Measurements from ENCODE around the gene TMEM179. TPM values are rescaled to one million over a fixed set of nuclear protein-coding genes. Genes with fewer than 3 reads are reported as not detected.
"Not testable (repeated sequence)": the region's sequence is repeated elsewhere in the genome, so short reads cannot be mapped to it uniquely, and the experiment has no call there.

TMEM179 gene
- total RNA-seq, 2 donors from 2014 or later, result not detected

DNA sequence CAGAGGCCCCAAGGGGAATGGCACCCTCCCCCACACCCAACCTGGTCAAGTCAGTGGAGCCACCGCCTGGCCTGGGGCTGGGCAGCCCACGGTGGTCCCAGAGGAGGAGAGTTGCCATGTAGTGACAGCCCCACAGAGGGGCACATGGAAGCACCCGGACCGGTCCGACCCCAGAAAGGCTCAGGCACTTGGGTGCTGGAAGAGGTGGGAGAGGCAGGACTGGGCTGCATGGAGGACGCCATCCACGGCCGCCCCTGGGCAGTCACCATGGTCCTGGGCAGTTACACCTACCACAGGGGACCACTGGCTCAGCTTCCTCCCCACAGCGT, 37.9 kb upstream of the TMEM179 start:
- Mint-ChIP-seq H3K4me3 (no peak overlapping the region), H3K36me3 (ENCODE audit: low read depth) (no peaks in the 10 kb centered on the region), H3K27me3 (peaks cover 23% of the 10 kb centered on the region), H3K4me1 (peaks cover 7% of the 10 kb centered on the region), H3K27ac (no peak overlapping the region)
- DNase-seq (no peak), ATAC-seq (no peak)
- no peaks in the 10 kb centered on the region for H3K9me3 ChIP-seq (ENCODE audit: control insufficient read depth, low read length, poor library complexity, severe bottlenecking)

DNA sequence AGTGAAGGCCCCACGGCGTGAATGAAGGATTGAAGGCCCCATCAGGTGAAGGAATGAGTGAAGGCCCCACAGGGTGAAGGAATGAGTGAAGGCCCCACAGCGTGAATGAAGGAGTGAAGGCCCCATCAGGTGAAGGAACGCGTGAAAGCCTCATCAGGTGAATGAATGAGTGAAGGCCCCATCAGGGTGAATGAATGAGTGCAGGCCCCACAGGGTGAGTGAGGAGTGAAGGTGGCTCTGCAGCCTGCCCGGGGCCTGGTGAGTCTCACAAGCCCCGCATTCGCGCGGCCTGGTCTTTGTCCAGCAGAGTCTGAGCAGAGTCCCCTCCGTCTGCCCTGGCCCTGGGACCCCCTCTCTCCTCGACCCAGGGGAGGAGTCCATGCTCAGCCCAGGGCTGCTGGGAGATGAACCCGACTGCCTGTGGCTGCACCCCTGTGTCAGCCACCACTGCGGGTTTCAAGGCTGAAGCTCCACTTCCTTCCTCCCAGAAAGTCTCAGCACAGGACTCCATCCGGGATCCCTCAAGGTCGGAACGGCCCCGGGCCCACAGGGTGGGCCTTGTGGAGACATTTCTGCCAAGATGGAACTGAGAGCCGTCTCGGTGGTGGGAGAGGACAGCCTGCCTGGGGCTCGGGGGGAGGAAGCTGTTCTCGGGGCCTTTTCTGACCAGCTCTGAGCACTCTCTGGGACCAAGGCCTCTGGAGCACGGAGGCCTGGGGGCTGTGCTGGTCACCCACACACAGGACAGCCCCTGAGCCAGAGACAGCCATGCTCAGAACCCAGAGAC, 37.4 kb upstream of the TMEM179 start:
- no peaks in the 10 kb centered on the region for H3K9me3 ChIP-seq (ENCODE audit: control insufficient read depth, low read length, poor library complexity, severe bottlenecking)
- DNase-seq, result no peak
- no peaks in the 10 kb centered on the region for H3K36me3 Mint-ChIP-seq (ENCODE audit: low read depth)
- peaks cover 7% of the 10 kb centered on the region for H3K4me1 Mint-ChIP-seq
- H3K27ac Mint-ChIP-seq, result no peak overlapping the region
- no peak overlapping the region for H3K4me3 Mint-ChIP-seq
- H3K27me3 Mint-ChIP-seq, result peaks cover 23% of the 10 kb centered on the region
- no peak for ATAC-seq

DNA sequence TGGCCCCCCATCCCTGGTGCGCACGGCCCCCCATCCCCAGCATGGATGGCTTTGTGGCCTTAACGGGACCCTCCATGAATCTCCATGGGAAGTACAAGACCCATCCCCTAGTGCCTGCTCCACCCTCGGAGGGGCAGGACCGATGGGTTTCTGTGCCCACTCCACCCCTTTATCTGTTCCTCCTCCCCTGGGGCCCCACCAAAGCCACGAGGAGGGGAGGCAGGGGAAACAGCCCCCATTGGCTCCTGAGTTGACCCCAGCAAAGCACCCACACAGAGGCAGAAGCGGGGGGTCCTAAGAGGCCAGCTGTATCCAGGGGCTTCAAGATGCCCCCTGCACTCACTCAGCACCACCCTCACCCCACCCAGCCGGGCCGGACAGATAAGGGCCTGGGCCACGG, 36.1 kb upstream of the TMEM179 start:
- Mint-ChIP-seq H3K36me3 (ENCODE audit: low read depth) (no peaks in the 10 kb centered on the region), H3K4me3 (no peak overlapping the region), H3K27me3 (peaks cover 23% of the 10 kb centered on the region), H3K4me1 (peaks cover 7% of the 10 kb centered on the region), H3K27ac (no peak overlapping the region)
- H3K9me3 ChIP-seq (ENCODE audit: control insufficient read depth, low read length, poor library complexity, severe bottlenecking), result no peaks in the 10 kb centered on the region
- ATAC-seq, result no peak
- no peak for DNase-seq

DNA sequence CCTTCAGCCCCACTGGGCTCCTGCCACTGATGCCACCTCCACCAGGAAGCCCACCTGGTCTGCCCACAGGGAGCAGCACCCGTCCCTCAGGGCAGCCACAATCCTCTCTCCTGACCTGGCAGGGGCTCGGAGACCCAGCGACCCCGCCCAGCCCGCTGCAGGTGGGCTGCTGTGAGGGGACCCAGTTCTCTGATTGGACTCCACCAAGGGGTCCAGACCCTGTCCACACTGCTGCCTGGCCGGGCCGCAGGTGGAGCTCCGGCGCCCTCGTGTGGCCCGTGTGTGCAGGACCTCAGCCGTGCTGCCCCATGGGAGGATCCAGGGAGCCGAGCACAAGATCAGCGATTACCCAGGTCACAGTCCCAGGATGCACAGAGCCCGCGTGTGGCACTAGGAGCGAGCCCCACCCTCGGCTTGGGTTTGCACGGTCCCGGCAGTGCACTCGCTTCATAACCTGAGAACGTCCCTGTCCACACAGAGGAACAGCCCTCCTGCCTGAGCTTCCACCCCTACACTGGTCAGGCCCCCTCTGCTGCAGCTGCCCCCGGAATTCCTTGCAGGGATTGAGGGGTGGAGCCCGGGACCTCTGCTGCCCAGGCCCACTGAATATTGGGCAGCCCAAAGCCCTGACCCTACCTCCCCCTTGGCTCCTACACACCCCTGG, 35.4 kb upstream of the TMEM179 start:
- Mint-ChIP-seq H3K27ac (no peak overlapping the region), H3K36me3 (ENCODE audit: low read depth) (no peaks in the 10 kb centered on the region), H3K27me3 (peaks cover 23% of the 10 kb centered on the region), H3K4me3 (no peak overlapping the region), H3K4me1 (peaks cover 7% of the 10 kb centered on the region)
- DNase-seq (peak in 2 of 3 donors; percentile 24 to 41), ATAC-seq (peak; percentile 64)
- H3K9me3 ChIP-seq (ENCODE audit: control insufficient read depth, low read length, poor library complexity, severe bottlenecking), result no peaks in the 10 kb centered on the region

DNA sequence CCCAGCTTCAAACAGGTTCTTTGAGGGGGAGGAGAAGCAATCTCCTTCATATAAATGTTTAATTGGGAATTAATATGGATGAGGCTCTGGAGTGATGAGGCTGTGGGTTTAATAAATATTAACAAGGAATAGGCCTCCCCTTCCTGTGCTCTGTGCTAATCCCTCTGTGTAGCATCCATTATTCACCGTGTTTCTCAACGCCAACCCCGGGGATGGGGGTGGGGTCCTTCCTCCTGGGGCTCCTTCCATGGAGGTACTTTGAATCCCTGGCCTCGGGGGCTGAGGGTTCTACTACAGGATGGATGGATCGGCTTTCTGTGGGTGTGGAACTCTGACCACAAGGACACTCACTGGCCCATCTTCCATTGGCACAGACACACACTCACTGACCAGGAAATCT, 34.9 kb upstream of the TMEM179 start:
- H3K27me3 Mint-ChIP-seq, result peaks cover 23% of the 10 kb centered on the region
- no peak overlapping the region for H3K27ac Mint-ChIP-seq
- H3K4me1 Mint-ChIP-seq, result peaks cover 7% of the 10 kb centered on the region
- DNase-seq, result no peak
- no peaks in the 10 kb centered on the region for H3K9me3 ChIP-seq (ENCODE audit: control insufficient read depth, low read length, poor library complexity, severe bottlenecking)
- H3K4me3 Mint-ChIP-seq, result no peak overlapping the region
- H3K36me3 Mint-ChIP-seq (ENCODE audit: low read depth), result no peaks in the 10 kb centered on the region
- ATAC-seq, result no peak

DNA sequence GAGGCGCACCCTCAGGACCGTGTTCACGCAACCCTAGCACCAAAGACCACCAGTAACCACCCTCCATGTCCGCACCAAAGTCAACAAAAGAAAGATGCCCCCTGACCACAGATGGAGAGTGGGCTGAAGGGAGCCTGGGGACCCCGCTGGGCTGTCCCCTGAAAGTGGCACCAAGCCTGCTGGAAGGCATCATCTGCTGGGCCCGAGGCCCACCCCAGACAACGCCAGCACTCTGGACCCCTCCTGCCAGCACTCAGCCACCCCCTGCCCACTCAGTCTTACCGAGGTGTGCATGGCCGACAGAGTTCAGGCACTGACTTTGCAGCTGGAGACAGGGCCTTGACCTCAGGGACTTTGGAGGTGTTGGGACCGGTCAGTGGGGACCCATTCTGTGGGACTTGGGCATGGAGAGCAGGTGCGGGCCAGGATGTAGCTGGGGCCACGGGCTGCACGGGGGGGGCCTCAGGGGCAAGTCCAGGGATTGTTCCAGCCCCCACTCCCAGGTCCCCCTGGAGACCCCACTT, 34.4 kb upstream of the TMEM179 start:
- DNase-seq (no peak), ATAC-seq (no peak)
- Mint-ChIP-seq H3K4me1 (peaks cover 7% of the 10 kb centered on the region), H3K27ac (no peak overlapping the region), H3K36me3 (ENCODE audit: low read depth) (no peaks in the 10 kb centered on the region), H3K27me3 (peaks cover 23% of the 10 kb centered on the region), H3K4me3 (no peak overlapping the region)
- H3K9me3 ChIP-seq (ENCODE audit: control insufficient read depth, low read length, poor library complexity, severe bottlenecking), result no peaks in the 10 kb centered on the region

DNA sequence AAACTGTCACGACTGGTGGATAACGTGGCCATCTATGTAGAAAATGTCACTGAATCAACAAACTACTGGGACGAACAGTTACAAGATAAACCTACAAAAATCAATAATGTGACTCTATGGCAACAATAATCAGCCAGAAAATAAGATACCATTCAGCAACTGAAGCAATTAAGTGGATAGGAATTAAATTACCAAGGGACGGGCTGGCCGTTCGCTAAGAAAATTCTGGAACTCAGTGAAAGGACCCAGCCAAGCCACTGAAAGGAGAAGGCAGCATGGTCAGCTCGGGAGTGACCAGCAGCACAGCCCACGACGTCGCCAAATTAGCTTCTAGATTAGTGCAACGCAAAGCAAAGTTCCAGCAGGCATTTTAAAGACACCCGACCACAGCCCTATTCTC, 33.6 kb upstream of the TMEM179 start:
- Mint-ChIP-seq H3K27ac (no peak overlapping the region), H3K27me3 (peaks cover 23% of the 10 kb centered on the region), H3K4me3 (no peak overlapping the region), H3K4me1 (peaks cover 7% of the 10 kb centered on the region), H3K36me3 (ENCODE audit: low read depth) (no peaks in the 10 kb centered on the region)
- no peak for ATAC-seq
- DNase-seq, result no peak
- H3K9me3 ChIP-seq (ENCODE audit: control insufficient read depth, low read length, poor library complexity, severe bottlenecking), result no peaks in the 10 kb centered on the region

DNA sequence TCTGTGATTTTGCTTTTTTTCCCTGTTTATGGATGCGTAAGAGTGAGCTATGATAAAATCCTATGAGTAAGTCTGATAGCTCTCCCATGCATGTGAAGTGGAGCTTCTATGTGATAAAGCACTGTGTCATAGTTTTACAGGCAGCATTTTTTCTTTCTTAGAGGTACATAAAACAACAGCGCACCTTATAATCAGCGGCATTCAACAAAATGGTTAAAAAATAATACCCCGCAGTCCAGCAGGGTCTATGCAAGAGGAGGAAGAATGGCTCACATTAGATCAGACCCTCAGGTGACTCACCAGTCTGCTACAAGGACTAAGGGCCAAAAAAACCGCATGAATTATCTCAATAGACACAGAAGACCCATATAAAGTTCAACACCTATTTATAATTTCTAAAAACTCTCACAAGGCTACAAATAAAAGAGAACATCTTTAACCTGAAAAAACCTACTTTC, 33.0 kb upstream of the TMEM179 start:
- H3K9me3 ChIP-seq (ENCODE audit: control insufficient read depth, low read length, poor library complexity, severe bottlenecking), result no peaks in the 10 kb centered on the region
- ATAC-seq, result no peak
- peaks cover 5% of the 10 kb centered on the region for H3K4me1 Mint-ChIP-seq
- H3K4me3 Mint-ChIP-seq, result no peak overlapping the region
- no peak overlapping the region for H3K27ac Mint-ChIP-seq
- H3K27me3 Mint-ChIP-seq, result peaks cover 23% of the 10 kb centered on the region
- H3K36me3 Mint-ChIP-seq (ENCODE audit: low read depth), result no peaks in the 10 kb centered on the region
- DNase-seq, result no peak

DNA sequence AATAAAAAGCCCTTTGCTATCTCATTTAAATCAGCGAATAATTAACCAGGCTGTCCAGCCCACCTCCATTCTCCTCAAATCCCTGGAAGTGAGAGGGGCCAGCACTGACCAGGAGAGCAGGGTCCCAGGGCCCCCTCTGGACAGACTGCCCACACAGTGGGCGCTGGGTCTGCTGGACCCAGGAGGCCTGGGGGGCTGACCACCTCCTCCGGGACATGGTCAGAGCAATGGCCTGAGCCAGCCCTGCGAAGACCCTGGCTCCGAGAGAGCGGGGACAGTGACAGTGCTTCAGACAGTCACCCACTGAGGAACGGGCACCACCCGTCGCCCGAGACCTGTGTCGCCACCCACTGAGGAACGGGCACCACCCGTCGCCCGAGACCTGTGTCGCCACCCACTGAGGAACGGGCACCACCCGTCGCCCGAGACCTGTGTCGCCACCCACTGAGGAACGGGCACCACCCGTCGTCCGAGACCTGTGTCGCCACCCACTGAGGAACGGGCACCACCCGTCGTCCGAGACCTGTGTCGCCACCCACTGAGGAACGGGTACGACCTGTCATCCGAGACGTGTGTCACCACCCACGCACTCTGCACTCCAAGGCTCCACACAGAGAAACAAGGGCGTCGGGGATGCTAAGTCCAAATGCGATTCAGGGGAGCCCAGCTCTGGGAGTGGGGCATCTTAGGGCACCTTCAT, 32.4 kb upstream of the TMEM179 start:
- H3K9me3 ChIP-seq (ENCODE audit: control insufficient read depth, low read length, poor library complexity, severe bottlenecking); H3K4me3 Mint-ChIP-seq; H3K4me1 Mint-ChIP-seq; ATAC-seq; H3K27ac Mint-ChIP-seq; DNase-seq; H3K36me3 Mint-ChIP-seq (ENCODE audit: low read depth): not testable (repeated sequence)
- peaks cover 23% of the 10 kb centered on the region for H3K27me3 Mint-ChIP-seq

DNA sequence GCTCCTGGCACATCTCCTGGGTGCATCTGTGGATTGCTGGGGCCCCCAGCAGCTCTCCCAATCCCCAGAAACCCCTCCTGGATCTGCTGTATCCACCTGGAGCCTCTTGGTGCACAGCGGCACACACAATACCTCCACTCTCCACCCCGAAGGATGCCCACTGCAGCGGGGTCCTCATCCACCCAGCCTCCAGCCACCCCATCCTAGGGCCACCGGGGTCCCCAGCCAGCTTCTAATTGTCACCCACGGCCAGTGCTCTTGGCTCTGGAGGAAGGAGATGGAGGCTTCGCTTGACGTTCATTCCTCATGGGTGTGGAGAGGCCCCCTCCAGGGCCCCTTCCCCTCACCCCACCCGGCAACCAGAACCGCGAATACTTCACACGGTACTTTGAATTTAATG, 31.6 kb upstream of the TMEM179 start:
- DNase-seq (no peak), ATAC-seq (no peak)
- Mint-ChIP-seq H3K36me3 (ENCODE audit: low read depth) (no peaks in the 10 kb centered on the region), H3K27ac (no peak overlapping the region), H3K27me3 (peaks cover 23% of the 10 kb centered on the region), H3K4me1 (peaks cover 2% of the 10 kb centered on the region), H3K4me3 (no peak overlapping the region)
- H3K9me3 ChIP-seq (ENCODE audit: control insufficient read depth, low read length, poor library complexity, severe bottlenecking), result no peaks in the 10 kb centered on the region

DNA sequence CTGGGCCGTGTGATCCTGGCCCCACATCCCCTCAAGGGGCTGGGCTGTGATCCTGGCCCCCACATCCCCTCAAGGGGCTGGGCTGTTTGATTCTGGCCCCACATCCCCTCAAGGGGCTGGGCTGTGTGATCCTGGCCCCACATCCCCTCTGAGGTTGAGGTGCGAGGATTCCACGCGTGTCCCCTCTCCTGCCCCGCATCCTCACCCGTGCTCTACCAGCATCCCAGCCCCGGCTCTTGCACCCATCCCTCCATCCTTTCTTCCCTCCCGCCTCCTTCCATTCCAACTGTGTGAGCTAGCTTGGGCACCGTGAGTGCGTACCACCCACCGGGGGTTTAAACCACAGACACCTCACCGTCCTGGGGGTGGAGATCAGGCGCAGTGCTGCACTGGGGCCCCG, 31.1 kb upstream of the TMEM179 start:
- Mint-ChIP-seq H3K36me3 (ENCODE audit: low read depth) (no peaks in the 10 kb centered on the region), H3K4me1 (peaks cover 2% of the 10 kb centered on the region), H3K27me3 (peaks cover 23% of the 10 kb centered on the region), H3K4me3 (no peak overlapping the region), H3K27ac (no peak overlapping the region)
- DNase-seq, result no peak
- no peaks in the 10 kb centered on the region for H3K9me3 ChIP-seq (ENCODE audit: control insufficient read depth, low read length, poor library complexity, severe bottlenecking)
- ATAC-seq, result no peak

DNA sequence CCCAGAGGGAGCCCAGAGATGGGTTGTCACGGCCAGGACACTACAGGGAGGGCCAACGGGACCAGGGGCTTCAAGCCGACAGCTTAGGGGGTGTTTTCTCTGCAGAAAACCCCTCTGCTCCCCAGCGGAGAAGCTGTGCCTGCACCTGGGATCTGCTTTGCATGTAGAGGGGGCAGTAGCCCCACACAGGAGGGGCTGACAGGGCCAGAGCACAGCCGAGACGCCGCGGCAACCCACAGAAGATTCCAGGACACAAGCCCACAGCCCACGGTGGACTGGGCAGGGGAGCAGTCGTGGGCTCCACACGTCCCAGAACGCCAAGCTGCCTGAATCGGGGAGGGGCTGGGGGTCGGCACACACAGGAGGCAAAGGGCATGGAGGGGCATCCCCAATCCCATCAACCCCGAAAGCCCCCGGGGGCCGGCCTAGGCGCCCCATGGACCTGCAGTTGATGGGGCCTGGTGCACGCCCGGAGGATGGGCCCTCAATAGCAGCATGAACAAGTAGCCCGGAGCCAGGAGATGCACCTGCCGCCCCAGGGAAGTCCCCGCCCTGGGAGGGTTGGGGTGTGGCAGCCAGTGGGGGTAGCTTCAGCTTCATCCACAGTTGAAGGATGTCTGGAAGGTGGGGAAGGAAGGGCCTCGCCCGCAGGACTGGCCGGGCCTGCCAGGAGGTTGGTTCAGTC, 30.5 kb upstream of the TMEM179 start:
- Mint-ChIP-seq H3K27ac (no peak overlapping the region), H3K4me1 (peaks cover 2% of the 10 kb centered on the region), H3K27me3 (peaks cover 23% of the 10 kb centered on the region), H3K4me3 (no peak overlapping the region), H3K36me3 (ENCODE audit: low read depth) (no peaks in the 10 kb centered on the region)
- no peak for DNase-seq
- H3K9me3 ChIP-seq (ENCODE audit: control insufficient read depth, low read length, poor library complexity, severe bottlenecking), result no peaks in the 10 kb centered on the region
- no peak for ATAC-seq

Data from T-helper 17 cell (primary cell).